T1000 (cell line): ENCODE results near the gene PTPRQ.

Experiments
- DNase-seq: peaks from one replicate; lab custom pipeline; 2025; ENCODE audit warnings: mixed read lengths; lab: John Stamatoyannopoulos, UW

The PTPRQ gene

GRCh38 chr12:80565271-80565670, 121.2 kb downstream of the PTPRQ start:
- DNase-seq: no peak

GRCh38 chr12:80567401-80567800, 123.4 kb downstream of the PTPRQ start:
- no peak for DNase-seq

DNA sequence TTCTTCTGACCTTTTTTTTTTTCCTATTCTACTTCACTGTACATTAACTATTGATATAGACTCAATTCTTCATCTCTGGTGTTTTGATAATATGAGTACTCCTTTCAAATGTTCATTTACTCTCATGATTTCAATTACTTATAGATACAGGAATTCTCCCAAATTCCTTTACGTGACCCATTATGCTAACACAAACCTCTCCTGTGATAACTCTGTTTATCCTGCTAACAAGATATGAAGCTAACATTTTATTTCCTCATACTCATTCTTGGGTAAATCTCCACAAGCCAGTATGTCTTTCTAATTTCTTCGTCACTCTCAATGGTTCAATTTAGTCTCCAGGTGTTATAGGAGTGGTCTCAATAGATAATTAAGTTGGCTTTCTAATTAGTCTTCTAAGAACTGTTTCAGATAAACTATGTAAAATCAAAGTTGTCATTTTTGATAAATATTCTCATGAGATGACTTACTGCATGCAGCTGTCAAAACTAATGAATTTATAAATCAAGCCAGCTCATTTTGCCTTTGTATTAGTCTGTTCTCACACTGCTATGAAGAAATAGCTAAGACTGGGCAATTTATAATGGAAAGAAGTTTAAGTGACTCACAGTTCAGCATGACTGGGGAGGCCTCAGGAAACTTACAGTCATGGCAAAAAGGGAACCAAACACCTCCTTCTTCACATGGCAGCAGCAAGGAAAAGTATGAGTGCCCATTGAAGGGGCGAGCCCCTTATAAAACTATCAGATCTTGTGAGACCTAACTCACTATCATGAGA, 132.8 kb downstream of the PTPRQ start:
- DNase-seq: no peak

GRCh38 chr12:80580254-80580653, 136.2 kb downstream of the PTPRQ start:
- DNase-seq: no peak

DNA sequence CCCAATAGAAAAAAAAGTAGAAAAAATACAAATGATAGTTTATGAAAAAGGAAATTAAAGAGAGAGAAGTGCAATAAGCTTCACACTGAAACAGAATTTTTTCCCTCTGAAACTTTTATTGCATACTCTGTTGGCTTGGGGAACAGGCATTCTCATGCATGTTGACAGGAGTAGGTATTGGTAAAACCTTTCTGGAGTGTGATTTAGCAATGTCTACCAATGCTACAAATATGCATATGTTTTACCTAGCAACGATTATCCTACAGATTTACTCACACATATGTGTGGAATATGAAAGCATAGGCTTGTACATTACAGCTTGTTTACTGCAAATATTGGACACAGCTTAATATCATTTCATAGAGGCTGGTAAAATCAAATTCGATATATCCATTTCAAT, 137.7 kb downstream of the PTPRQ start:
- DNase-seq: no peak

DNA sequence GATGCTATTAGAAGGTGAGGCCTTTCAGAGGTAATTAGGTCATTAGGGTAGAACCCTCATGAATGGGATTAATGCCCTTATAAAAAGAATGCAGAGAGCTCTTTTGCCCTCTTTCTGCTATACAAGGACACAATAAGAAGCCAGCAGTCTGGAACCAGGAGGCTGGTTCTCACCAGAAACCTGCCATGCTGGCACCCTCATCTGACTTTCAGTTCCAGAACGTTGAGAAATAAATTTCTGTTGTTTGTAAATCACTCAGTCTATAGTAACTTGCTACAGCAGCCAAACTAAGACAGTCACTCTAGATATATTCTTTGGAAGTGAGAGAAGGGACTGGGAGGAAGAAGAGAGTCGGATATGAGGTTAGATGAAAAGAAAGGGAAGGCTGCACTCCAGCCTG, 138.4 kb downstream of the PTPRQ start:
- DNase-seq: no peak

GRCh38 chr12:80589077-80589476, 145.0 kb downstream of the PTPRQ start:
- no peak for DNase-seq

GRCh38 chr12:80590085-80590484, 146.1 kb downstream of the PTPRQ start:
- no peak for DNase-seq

DNA sequence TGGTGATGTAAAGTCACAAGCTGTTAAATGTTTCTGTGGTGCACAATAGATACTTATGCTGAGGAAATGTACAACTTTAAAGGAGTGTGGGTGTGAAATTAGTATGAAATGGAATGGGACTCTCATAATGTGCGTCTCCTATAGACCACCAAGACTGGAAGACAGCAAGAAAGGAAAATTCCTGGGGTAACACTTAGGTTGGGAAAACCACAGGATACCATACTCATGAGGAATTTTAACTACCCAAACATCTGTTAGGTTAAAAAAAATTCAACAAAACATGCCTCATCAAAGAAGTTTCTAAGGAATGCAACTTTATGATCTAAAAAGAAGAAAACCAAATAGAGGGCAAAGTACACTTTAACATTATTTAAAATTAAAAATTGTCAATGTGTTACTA, 149.7 kb downstream of the PTPRQ start:
- no peak for DNase-seq

DNA sequence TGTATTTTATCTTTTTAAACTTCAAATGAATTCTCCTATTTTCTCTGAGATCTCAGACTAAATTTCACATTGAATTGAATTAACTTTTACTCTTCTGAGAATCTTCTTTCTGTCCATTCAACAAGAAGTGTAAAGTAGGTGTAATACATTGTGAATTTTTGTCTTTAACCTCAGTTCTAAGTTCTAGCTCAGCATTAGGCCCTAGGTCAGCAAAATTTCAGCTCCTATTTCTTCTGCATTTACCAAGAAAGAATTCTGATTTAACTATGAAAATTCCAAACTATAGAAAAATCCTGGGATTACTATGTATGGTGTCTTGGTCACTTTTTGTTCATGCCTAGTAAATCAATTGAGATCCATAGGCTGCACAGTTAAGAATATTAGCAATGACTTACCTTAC, 152.5 kb downstream of the PTPRQ start:
- DNase-seq: no peak

- DNase-seq: no peak
Measured at GRCh38 chr12:80598004-80598606, 154.1 kb downstream of the PTPRQ start.

GRCh38 chr12:80602455-80602854, 158.4 kb downstream of the PTPRQ start:
- no peak for DNase-seq

- DNase-seq: no peak
Measured at GRCh38 chr12:80607361-80608135, 163.5 kb downstream of the PTPRQ start.

- no peak for DNase-seq
Measured at GRCh38 chr12:80617733-80618132, 173.7 kb downstream of the PTPRQ start.

DNA sequence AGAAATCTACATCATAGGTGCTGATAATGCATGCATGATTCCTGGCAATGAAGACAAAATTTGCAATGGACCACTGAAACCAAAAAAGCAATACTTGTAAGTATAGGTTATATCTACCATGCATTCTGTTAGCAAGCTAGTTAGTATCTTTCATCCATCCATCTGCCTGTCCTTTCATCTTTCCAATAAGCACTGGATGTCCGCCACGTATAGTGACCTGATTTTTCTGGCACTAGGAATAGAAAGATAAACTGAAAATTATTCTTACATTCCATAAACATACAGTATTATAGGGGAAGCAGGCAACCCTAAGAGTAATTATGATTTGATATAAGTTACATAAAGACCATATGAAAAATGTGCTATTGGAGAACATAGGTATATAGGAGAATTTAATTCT, 176.2 kb downstream of the PTPRQ start:
- no peak for DNase-seq

DNA sequence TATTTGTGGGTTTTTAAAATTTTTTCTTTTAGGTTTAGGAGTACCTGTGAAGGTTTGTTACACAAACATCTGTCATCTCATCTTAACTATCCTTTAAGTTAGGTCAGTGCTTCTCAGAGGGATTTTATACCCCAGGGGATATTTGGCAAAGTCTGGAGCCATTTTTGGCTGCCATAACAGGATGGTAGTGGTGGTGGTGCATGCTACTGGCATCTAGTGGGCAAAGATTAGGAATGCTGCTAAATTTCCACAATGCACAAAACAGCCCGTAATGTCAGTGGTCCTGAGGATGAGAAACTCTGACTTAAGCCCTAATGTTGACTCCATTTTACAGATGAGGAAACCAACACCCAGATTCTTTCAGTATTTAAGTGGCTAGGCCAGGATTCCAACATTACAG, 178.2 kb downstream of the PTPRQ start:
- DNase-seq: no peak

GRCh38 chr12:80625051-80625450, 181.0 kb downstream of the PTPRQ start:
- DNase-seq: no peak

GRCh38 chr12:80625901-80626300, 181.9 kb downstream of the PTPRQ start:
- DNase-seq: no peak

- no peak for DNase-seq
Measured at GRCh38 chr12:80627782-80628181, 183.7 kb downstream of the PTPRQ start.

DNA sequence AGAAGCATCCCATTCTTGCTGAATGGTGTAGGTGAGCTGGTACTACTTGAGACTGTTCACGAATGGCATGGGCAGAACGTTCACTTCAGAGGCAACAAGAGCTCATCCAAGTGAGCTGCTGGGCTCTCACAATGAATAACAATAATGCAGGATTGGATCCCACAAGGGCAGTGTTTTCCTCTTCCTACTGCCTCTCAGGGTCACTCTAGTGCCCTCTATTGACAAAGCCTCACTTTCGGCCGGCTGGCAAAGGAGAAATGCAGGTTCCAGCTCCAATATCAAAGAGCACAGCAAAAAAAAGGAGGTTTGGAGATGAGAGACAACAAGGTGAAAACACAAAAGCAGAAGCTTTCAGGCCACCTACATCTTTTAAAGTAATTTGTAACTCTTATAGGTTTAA, 188.8 kb downstream of the PTPRQ start:
- DNase-seq: no peak

GRCh38 chr12:80634903-80635302, 190.9 kb downstream of the PTPRQ start:
- no peak for DNase-seq

GRCh38 chr12:80636832-80637231, 192.8 kb downstream of the PTPRQ start:
- DNase-seq: no peak

DNA sequence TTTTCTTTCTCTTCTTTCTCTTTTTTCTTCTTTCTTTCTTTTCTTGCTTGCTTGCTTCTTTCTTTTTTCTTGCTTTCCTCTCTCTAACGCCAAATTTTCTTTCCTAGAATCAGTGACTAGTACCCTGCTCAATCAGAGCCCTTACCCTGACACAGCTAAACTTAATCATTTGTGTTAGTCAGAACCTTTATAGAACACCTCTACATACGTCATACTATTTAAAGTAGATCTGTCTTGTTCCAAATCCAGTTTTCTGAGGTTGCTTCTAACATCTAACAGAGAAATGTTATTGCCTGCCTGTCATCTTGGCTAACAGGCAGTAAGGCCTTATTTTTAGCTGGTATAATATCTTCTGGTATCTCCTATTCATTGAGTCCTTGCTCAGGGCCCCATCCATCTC, 197.9 kb downstream of the PTPRQ start:
- no peak for DNase-seq
